Astrocyte of the cerebellum (primary cell): Measurements from ENCODE around the gene DDR2.

Experiments used
- DNase-seq: peaks from one replicate; pipeline ENCODE4 v3.0.0-alpha.2; 2011; ENCODE audit warnings: low read depth
- H3K4me3 ChIP-seq: 2 replicates; pipeline ENCODE4 v1.5.1; 2011; ENCODE audit warnings: mild to moderate bottlenecking, low read depth, low read length, moderate library complexity
- in situ Hi-C: cut with HindIII; loops from 2 replicates; pipeline ENCODE4 v1.10.0; 2017; ENCODE audit warnings: low sequenced_read_pairs
- TF ChIP-seq, protein P1 (sequence below): IDR thresholded peaks from 2 replicates; pipeline ENCODE4 v1.5.1; 2012; ENCODE audit warnings: low read length, low read depth, moderate library complexity, mild to moderate bottlenecking; ENCODE audit errors: missing control alignments

DDR2 gene

DNA sequence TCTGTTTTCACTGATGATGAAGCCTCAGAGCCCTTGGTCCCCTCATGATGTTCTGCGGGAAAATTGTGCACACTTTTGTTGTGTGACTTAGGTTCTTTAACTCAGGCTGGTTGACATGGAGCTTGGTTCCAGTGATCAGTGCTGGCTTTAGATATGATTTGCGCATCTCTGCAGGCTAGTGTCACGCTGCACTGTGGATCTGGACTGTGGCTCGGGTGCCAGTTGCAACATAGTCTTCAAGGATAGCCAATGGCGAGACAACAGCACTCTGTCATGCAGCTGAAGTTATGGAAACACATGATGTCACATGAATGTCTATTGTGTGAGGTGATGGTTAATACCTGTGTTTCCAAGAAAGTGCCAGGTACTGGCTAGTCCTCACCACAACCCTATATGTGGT lies 56.7 kb downstream of the DDR2 start:
- no peak overlapping the region for H3K4me3 ChIP-seq
- in situ Hi-C loops: no loop called here
- DNase-seq: no peak
- TF ChIP-seq, protein P1, sequence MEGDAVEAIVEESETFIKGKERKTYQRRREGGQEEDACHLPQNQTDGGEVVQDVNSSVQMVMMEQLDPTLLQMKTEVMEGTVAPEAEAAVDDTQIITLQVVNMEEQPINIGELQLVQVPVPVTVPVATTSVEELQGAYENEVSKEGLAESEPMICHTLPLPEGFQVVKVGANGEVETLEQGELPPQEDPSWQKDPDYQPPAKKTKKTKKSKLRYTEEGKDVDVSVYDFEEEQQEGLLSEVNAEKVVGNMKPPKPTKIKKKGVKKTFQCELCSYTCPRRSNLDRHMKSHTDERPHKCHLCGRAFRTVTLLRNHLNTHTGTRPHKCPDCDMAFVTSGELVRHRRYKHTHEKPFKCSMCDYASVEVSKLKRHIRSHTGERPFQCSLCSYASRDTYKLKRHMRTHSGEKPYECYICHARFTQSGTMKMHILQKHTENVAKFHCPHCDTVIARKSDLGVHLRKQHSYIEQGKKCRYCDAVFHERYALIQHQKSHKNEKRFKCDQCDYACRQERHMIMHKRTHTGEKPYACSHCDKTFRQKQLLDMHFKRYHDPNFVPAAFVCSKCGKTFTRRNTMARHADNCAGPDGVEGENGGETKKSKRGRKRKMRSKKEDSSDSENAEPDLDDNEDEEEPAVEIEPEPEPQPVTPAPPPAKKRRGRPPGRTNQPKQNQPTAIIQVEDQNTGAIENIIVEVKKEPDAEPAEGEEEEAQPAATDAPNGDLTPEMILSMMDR: no peak

DNA sequence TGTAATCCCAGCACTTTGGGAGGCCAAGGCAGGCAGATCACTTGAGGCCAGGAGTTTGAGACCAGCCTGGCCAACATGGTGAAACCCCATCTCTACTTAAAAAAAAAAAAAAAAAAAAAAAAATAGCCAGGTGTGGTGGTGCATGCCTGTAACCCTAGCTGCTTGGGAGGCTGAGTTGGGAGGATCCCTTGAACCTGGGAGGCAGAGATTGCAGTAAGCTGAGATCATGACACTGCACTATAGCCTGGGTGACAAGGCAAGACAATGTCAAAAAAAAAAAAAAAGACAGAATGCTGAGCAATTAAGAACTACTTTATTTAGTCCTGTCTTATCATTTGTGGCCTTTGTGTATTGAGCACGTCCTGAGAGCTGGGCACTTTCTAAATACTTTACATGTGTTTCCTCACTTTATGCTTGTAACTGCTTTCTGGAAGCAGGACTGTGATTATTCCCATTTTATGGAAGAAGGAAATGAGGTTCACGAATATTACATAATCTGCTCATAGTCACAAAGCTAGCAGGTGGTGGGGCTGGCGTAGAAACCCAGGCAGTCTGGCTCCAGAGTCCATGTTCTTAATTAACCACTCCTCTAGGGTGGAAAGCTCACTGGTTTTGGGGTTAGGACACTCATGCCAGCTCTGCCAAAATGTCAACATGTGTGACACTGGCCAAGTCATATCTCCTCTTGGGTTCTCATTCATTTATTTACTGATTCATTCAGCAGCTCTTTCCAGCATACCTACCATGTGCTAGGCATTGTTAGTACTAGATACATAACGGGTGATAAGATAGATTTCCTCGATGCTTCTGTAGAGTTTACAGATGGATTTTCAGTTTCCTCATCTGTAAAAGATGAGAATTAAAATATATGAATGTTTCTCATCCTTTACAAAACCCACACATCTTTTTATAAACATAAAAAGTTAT lies 57.7 kb downstream of the DDR2 start:
- no peak overlapping the region for H3K4me3 ChIP-seq
- TF ChIP-seq, protein P1: no peak
- DNase-seq: no peak
- in situ Hi-C loops: no loop called here

DNA sequence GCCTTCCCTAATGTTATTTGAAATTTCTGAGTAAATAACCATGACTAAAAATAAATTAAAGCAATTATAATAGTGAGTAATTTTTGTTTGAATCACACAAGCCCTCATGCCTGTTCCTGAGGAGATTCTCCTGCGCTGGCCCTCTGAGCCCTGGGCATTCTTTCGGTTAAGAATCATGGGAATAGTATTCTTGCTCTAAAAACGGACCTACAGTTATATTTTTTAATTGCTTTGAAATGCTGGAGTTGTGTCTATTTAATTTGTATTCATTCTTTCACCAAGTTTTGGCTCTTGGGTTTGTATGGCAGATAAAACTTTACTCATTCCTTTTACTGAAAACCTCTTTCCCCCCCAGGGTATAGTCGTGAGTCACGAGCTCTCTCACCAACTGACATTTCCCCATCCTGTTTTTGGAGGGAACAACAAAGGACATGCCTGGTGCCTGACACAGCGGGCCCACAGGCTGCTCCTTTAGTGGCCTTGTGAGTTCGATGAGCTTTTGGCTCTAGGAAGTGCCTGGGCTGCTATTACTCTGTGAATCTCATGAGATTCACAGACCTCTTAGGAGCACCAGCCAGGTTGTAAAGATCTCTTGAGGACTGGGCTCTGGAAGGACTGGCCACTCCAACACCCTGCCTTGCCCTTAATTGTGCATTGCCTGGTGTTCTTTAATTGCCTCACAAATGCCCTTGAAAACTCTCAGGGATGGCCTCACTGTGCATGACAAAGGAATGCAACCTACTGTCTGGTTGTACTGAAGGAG lies 58.6 kb downstream of the DDR2 start:
- TF ChIP-seq, protein P1: no peak
- in situ Hi-C loops: no loop called here
- no peak overlapping the region for H3K4me3 ChIP-seq
- DNase-seq: peak; percentile 63

DNA sequence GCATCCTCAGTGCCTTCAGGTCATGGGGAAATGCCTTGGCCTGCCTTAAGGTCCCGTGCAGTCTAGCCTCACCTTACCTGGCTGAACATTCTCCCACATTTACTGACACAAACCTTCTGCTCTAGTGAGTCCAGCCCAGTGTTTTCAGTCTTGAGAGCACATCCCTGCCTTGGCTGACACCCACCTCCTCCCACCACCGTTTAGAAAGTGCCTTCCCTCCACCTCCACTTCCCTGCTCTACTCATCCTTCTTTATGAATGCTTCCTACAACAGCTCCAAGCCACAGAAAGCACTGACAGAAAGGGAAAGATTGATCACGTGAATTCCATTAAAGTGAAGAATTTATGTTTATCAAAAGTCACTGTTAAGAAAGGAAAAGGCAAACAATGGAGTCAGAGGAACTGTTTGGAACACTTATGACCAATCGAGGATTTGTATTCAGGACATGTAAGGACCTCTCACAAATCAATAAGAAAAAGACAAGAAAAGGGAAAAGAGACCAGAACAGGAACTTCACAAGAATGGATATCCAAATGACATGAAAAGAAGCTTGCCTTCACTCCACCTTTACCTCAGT lies 59.8 kb downstream of the DDR2 start:
- TF ChIP-seq, protein P1: no peak
- no peak for DNase-seq
- in situ Hi-C loops: no loop called here
- no peak overlapping the region for H3K4me3 ChIP-seq

DNA sequence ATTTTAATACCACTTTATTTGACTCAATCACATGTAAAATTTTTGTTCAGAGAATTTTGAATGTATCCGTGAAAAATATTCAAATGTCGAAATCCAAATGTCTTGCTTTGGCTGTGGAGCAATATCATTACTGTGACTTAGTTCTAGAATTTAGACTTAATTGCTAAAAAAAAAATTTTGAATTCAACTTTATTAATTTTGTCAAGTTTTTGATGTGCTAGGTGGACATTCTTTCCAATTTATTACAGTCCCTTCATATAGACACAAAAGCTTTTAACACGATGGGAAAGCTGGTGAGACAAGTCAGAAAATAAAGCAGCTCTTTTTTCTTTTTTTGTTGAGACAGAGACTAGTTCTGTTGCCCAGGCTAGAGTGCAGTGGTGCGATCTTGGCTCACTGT lies 62.6 kb downstream of the DDR2 start:
- in situ Hi-C loops: no loop called here

DNA sequence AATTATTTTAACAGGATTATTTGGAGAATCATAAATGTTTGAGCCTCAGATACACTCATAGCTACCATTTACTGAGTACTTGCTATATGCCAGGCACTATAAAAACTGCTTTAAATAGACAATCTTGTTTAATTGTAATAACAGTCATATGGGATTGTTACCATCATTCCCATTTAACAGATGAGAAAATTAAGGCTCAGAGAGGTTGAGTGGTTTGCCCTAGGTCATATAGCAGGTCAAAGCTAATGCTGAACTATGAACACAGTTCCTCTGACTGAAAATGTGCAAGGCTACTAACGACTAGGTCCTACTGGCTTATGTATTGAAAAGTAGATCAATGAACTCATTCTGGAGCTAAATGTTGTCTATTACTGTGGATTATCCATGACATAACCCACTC lies 63.4 kb downstream of the DDR2 start:
- TF ChIP-seq, protein P1: no peak
- no peak for DNase-seq
- in situ Hi-C loops: no loop called here
- H3K4me3 ChIP-seq: no peak overlapping the region

More for the DNA sequence above, 62.6 kb downstream of the DDR2 start:
- TF ChIP-seq, protein P1: no peak
- H3K4me3 ChIP-seq: no peak overlapping the region
- DNase-seq: no peak
